Adrenal gland (tissue), 12 donors: Measurements from ENCODE around the gene CTDSP2. TPM values are rescaled to one million over a fixed set of nuclear protein-coding genes. Genes with fewer than 3 reads are reported as not detected.

Experiments
- DNase-seq, 7 donors: peaks; one replicate each; pipeline ENCODE4 v3.0.0-alpha.2; 2019 to 2020
- H3K27ac ChIP-seq, 5 donors: fragments of 200-600 bp; sonication (generic) in 4 of 5; 1 replicate in 3 of 5; 2 replicates in 2 of 5; pipeline versions ENCODE4 v1.5.1 to v1.8.0; 2016 to 2020; ENCODE audit warnings: mild to moderate bottlenecking in 1 of 5
- H3K27me3 ChIP-seq: fragments of 200-600 bp; 2 replicates; pipeline ENCODE4 v1.8.0; 2021
- H3K36me3 ChIP-seq, 2 donors: fragments of 200-600 bp; replicated peaks in 1 of 2; 1 replicate in 1 of 2; 2 replicates in 1 of 2; pipeline versions ENCODE4 v1.5.1 to v1.8.0; 2018 to 2022
- H3K4me1 ChIP-seq, 2 donors: fragments of 200-600 bp; replicated peaks in 1 of 2; 1 replicate in 1 of 2; 2 replicates in 1 of 2; pipeline versions ENCODE4 v1.5.1 to v1.8.0; 2018 to 2021
- H3K4me3 ChIP-seq, 4 donors: fragments of 200-600 bp; sonication (generic) in 3 of 4; one replicate each; pipeline ENCODE4 v1.5.1; 2016 to 2018
- H3K9me3 ChIP-seq, 3 donors: fragments of 200-600 bp; sonication (generic) in 1 of 3; replicated peaks in 1 of 3; 1 replicate in 2 of 3; 2 replicates in 1 of 3; pipeline versions ENCODE4 v1.5.1 to v1.8.0; 2016 to 2021
- CTCF ChIP-seq, 6 experiments: fragments of 450-650 bp in 4 of 6; fragments of 200-600 bp in 2 of 6; sonication (generic) in 1 of 6; IDR thresholded peaks; 1 replicate in 5 of 6; 2 replicates in 1 of 6; pipeline versions ENCODE4 v1.5.1 to v1.8.0; 2016 to 2021; ENCODE audit warnings: antibody characterized with exemption in 6 of 6, mild to moderate bottlenecking in 2 of 6, moderate library complexity in 1 of 6
- POLR2A ChIP-seq, 2 donors: fragments of 450-650 bp; IDR thresholded peaks; one replicate each; pipeline ENCODE4 v1.6.1; 2017; ENCODE audit warnings: antibody characterized with exemption in 2 of 2, mild to moderate bottlenecking in 2 of 2, moderate library complexity in 1 of 2
- WGBS, 4 donors: extraction: QIAGEN DNeasy Blood & Tissue Kit in 2 of 4; methylation state at CpG; one replicate each; pipeline versions ENCODE4 v1.1.5 to v1.1.7; 2013 to 2017; 5-methylcytosine and 5-hydroxymethylcytosine counted together
- intact Hi-C, 2 donors: fragments of 100-400 bp; cut with DNase I; formaldehyde crosslinking; loops; one replicate each; pipeline versions ENCODE4 v1.14.1 to v1.15.0; 2022 to 2023
- polyA plus RNA-seq, 3 donors: library from polyadenylated mRNA; stranded (reverse); fragments of 200-250 nt in 2 of 3; fragments of 350-450 nt in 1 of 3; fragmentation: Illumina TruSeq in 1 of 3; extraction: RNeasy Lipid Tissue Mini Kit (QIAGEN cat#74804) in 1 of 3; gene quantifications; one replicate each; pipeline ENCODE4 v1.2.3, GENCODE V29; 2013 to 2014
- total RNA-seq, 9 donors: library from RNA; depleted of rRNA in 4 of 9; stranded (reverse); fragments of >200 nt in 4 of 9; fragments of 120-200 nt in 1 of 9; fragmentation: NEBNext Ultra II Directional in 1 of 9; extraction: Animal tissue kit (Norgen Biotek cat#: 25700) in 1 of 9; gene quantifications; one replicate each; pipeline versions ENCODE4 v1.1.0 to v1.2.4, GENCODE V29; 2013 to 2023
- donor health status: healthy with polysubstance abuse.
- donor health status: Bipolar disorder and iron deficiency.
- donor health status: DM: yes; HTN: yes; CAD: no.
- donor health status: DM: no; HTN: no; CAD: no.
- donor health status: DM: no; HTN: no; CAD: no.
- donor health status: DM: yes; HTN: yes; CAD: no.

Gene CTDSP2
- total and polyA plus RNA-seq, 12 donors: 42.9 to 275 (median 192) TPM

GRCh38 chr12:57885207-57885606, 38.7 kb upstream of the CTDSP2 start:
- intact Hi-C loops: loop anchor here in 1 of 2 donors (5.0 kb wide), 1 partner anchor 33 kb away; no protein-coding TSS in a partner anchor
- no peak overlapping the region for H3K27ac ChIP-seq

GRCh38 chr12:57883700-57884099, 37.2 kb upstream of the CTDSP2 start:
- TF ChIP-seq POLR2A (IDR thresholded peaks at IDR 0.05) (no peak), CTCF (IDR thresholded peaks at IDR 0.05) (no peak)
- Histone ChIP-seq H3K27me3 (no peaks in the 10 kb centered on the region), H3K9me3 (no peaks in the 10 kb centered on the region), H3K4me3 (no peak overlapping the region), H3K27ac (no peak overlapping the region), H3K4me1 (peaks cover 17 to 22% of the 10 kb centered on the region in 2 donors), H3K36me3 (no peaks in the 10 kb centered on the region)
- DNase-seq: no peak
- intact Hi-C loops: no loop called here

More at GRCh38 chr12:57885207-57885606, 38.7 kb upstream of the CTDSP2 start:
- no peaks in the 10 kb centered on the region for H3K9me3 ChIP-seq
- peaks cover 22 to 37% of the 10 kb centered on the region in 2 donors for H3K4me1 ChIP-seq
- TF ChIP-seq CTCF (IDR thresholded peaks at IDR 0.05) (no peak), POLR2A (IDR thresholded peaks at IDR 0.05) (no peak)
- no peak overlapping the region for H3K4me3 ChIP-seq
- WGBS, 4 donors: 92 to 97% (median 95%) methylated on average over 6 of the region's 6 CpGs
- no peaks in the 10 kb centered on the region for H3K27me3 ChIP-seq
- DNase-seq: no peak
- no peaks in the 10 kb centered on the region for H3K36me3 ChIP-seq

GRCh38 chr12:57883057-57883456, 36.5 kb upstream of the CTDSP2 start:
- H3K4me3 ChIP-seq: no peak overlapping the region
- TF ChIP-seq CTCF (IDR thresholded peaks at IDR 0.05) (no peak), POLR2A (IDR thresholded peaks at IDR 0.05) (no peak)
- DNase-seq: no peak
- H3K27me3 ChIP-seq: no peaks in the 10 kb centered on the region
- intact Hi-C loops: no loop called here
- no peaks in the 10 kb centered on the region for H3K36me3 ChIP-seq
- 88 to 97% (median 94%) methylated on average over 1 of the region's 1 CpG for WGBS, 4 donors
- no peaks in the 10 kb centered on the region for H3K9me3 ChIP-seq
- H3K4me1 ChIP-seq: peaks cover 11 to 16% of the 10 kb centered on the region in 2 donors
- no peak overlapping the region for H3K27ac ChIP-seq

GRCh38 chr12:57882575-57882974, 36.0 kb upstream of the CTDSP2 start:
- Histone ChIP-seq H3K4me3 (no peak overlapping the region), H3K27me3 (no peaks in the 10 kb centered on the region), H3K27ac (no peak overlapping the region), H3K9me3 (no peaks in the 10 kb centered on the region), H3K4me1 (peaks cover 6 to 11% of the 10 kb centered on the region in 2 donors), H3K36me3 (no peaks in the 10 kb centered on the region)
- intact Hi-C loops: no loop called here
- TF ChIP-seq POLR2A (IDR thresholded peaks at IDR 0.05): no peak
- TF ChIP-seq CTCF (IDR thresholded peaks at IDR 0.05): no peak
- no peak for DNase-seq
